Smooth muscle cell of trachea (primary cell): ENCODE results near the gene GSTM2. TPM values are rescaled to one million over a fixed set of nuclear protein-coding genes. Genes with fewer than 3 reads are reported as not detected.

ENCODE experiments used
- total RNA-seq: library from RNA; depleted of rRNA; stranded (reverse); fragments of >200 nt; gene quantifications from 2 replicates; pipeline ENCODE4 v1.2.1, GENCODE V29; 2014

The GSTM2 gene
- 26.3 and 50.8 TPM in 2 replicates for total RNA-seq

DNA sequence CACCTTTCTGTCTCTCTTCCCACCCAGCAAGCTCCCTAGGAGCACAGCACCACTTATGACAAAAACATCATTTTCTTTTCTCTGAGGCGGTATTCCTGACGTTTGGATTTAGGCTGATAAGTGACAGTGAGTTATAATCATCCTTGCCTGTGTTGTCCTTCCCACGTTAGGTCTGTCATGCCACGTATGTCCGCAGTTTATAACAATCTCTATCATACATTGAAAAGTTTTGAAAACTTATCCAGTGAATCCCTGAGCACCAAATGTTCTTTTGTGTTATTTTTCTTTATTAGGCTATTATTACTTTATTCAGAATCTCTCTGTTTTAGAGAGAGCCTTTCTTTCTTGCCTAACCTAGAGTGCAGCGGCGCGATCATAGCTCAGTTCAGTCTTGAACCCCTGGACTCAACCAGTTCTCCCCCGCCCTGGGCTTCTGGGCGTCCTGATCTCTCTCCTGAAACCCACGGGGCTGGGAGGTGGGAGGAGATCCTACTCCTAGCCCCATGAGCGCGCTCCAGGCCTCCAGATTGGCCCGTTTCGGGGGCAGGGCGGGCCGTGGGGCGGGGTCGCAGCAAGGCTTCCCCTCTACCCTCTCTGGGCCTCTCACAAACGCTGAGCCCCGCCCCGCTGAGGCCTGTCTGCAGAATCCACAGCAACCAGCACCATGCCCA lies at the start of gene GSTM2:
Gene GSTM2, plus strand, starts transcription at position 606 of the 671 bp plus-strand sequence. Its CDS starts 59 bp downstream, at position 665.

DNA sequence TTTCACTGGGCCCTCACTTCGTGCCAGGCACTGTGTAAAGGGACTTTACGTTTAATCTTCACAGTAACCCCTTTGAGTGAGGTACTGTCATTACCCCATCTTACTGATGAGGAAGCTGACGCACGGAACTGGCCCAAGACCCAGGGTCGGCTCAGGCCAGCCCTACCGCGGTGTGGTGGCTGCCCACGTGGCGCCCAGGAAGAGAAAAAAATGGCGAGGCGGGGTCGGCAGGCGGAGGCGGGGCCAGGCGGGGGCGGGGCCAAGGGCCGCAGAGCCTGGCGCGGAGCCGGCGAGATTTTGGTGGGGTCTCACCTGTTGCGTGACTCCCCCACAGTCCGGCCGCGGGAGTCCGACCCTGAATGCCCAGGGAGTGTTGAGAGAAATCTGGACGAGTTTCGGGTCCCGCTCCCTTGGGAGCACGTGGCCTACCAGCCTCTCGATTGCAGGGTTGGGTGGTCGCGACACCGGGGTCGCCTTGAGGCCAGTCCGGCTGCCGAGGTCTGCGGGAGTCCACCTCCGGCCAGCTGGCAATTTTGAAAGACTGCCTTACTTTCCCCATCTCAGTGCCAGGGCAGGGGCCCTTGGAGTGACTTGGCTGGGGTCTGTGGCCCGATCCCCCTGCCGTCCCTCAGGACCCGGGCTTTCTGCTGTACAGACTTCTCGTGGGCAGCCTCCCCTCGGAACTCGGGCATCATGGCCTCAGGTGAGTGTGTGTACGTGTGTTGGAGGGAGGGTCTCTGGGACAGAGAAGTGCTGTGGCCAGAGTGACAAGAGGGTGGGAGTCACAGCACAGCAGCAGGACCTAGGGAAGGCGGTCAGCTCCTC lies 48.1 kb upstream of the GSTM2 start, which contains the start of the genes AMPD2 and GNAT2:
Gene AMPD2, plus strand, starts transcription at position 262 of the 825 bp plus-strand sequence. CDS start 1,339 bp downstream, outside the sequence.
Gene GNAT2, minus strand, starts transcription at position 41 of the 825 bp plus-strand sequence. CDS start 6,746 bp downstream, outside the sequence.

DNA sequence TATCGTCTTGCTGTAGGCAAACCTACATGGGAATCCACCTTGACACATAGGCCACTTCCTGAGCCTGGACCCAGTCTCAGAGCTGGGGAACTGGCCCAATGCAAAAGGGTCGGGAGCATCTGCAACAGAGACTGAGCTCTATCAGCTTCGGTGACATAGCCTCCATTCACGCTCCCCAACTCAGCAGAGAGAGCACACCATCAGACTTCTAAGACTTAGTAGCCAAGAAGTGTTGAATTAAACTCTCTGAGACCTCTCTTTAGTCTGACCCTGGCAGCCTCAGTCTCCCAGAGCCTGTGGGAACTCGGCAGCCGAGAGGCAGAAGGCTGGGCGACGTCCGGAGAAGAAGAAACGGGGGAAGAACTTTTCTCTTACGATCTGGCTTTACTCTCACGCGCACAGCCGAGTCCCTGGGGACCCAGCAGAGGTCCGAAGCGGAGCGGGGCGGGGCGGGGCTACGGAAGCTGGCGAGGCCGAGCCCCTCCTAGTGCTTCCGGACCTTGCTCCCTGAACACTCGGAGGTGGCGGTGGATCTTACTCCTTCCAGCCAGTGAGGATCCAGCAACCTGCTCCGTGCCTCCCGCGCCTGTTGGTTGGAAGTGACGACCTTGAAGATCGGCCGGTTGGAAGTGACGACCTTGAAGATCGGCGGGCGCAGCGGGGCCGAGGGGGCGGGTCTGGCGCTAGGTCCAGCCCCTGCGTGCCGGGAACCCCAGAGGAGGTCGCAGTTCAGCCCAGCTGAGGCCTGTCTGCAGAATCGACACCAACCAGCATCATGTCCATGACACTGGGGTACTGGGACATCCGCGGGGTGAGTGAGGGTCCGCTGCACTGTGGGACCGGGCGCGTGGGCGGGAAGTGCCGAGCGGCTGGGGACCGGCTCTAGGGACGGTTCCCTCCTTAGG lies 12.0 kb upstream of the GSTM2 start, which contains the start of gene GSTM4:
Gene GSTM4, plus strand, starts transcription at position 485 of the 905 bp plus-strand sequence. Its CDS starts 291 bp downstream, at position 776.

DNA sequence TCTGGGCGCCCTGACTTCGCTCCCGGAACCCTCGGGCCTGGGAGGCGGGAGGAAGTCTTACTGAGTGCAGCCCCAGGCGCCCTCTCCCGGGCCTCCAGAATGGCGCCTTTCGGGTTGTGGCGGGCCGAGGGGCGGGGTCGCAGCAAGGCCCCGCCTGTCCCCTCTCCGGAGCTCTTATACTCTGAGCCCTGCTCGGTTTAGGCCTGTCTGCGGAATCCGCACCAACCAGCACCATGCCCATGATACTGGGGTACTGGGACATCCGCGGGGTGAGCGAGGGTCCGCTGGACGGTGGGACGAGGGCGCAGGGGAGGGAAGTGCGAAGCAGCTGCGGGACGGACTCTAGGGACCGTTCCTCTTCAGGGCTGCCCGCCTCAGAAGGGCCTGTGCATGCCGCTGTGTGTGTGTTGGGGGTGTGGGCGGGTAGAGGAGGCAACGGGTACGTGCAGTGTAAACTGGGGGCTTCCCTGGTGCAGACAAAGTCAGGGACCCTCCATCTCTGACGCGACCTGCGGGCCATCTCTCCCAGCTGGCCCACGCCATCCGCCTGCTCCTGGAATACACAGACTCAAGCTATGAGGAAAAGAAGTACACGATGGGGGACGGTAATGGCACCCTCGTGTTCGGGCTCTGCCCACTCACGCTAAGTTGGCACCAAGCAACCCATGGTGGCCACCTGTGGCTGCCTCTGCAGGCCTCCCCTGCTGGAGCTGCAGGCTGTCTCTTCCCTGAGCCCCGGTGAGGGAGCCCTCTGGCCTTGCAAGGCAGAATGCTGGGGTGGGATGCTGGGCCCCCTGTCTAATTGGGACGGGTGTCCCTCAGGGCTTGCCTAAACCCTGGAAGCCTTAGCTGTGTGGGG lies 20.0 kb downstream of the GSTM2 start, which contains the start of gene GSTM1:
Gene GSTM1, plus strand, starts transcription at position 177 of the 859 bp plus-strand sequence. Its CDS starts 57 bp downstream, at position 234.

DNA sequence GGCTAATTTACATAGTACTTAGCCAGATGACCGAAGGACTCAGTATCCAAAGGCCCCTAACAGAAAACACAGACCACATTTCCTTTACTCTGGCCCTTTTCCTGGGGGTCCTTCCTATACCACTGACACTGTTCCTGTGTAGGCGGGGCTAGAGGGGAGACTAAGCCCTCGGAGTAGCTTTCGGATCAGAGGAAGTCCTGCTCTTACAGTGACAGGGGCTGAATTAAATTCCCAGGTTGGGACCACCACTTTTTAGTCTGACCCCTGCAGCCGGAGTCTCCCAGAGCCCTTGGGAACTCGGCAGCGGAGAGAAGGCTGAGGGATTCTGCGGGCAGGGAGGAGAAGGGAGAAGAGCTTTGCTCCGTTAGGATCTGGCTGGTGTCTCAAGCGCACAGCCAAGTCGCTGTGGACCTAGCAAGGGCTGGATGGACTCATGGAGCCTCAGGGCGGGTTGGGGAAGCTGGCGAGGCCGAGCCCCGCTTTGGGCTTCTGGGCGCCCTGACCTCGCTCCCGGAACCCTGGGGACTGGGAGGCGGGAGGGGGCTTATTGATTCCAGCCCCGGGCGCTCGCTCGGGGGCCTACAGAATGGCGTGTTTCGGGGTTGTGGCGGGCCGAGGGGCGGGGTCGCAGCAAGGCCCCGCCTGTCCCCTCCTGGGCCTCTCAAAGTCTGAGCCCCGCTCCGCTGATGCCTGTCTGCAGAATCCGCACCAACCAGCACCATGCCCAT lies 43.9 kb downstream of the GSTM2 start, which contains the start of gene GSTM5:
Gene GSTM5, plus strand, starts transcription at position 659 of the 728 bp plus-strand sequence. Its CDS starts 62 bp downstream, at position 721.

Other genes starting within 250 kb of the GSTM2 start
- 30.4 and 60.2 TPM in 2 replicates for gene PSMA5, start 241.6 kb upstream of the GSTM2 start, total RNA-seq
- gene SYPL2, start 201.5 kb upstream of the GSTM2 start, total RNA-seq: 0.29 and 1.2 TPM in 2 replicates
- gene ATXN7L2, start 184.2 kb upstream of the GSTM2 start, total RNA-seq: 1.7 and 3.3 TPM in 2 replicates
- gene CYB561D1, start 174.0 kb upstream of the GSTM2 start, total RNA-seq: 6.4 and 6.8 TPM in 2 replicates
- 1.0 and 3.6 TPM in 2 replicates for gene AMIGO1, start 158.3 kb upstream of the GSTM2 start, total RNA-seq
- gene GPR61, start 128.2 kb upstream of the GSTM2 start, total RNA-seq: under 0.01 TPM in 1 of 2 replicates, not detected in the other
- gene GNAI3, start 119.4 kb upstream of the GSTM2 start, total RNA-seq: 13.6 and 21.8 TPM in 2 replicates
- gene GNAT2, start 48.4 kb upstream of the GSTM2 start, total RNA-seq: 0.17 and 0.29 TPM in 2 replicates
- gene AMPD2, start 48.2 kb upstream of the GSTM2 start, total RNA-seq: 66.3 and 91.5 TPM in 2 replicates
- 23.5 and 28.2 TPM in 2 replicates for gene GSTM4, start 12.0 kb upstream of the GSTM2 start, total RNA-seq
- 0.15 and 25.1 TPM in 2 replicates for gene GSTM1, start 19.8 kb downstream of the GSTM2 start, total RNA-seq
- 6.4 and 34.2 TPM in 2 replicates for gene GSTM5, start 44.2 kb downstream of the GSTM2 start, total RNA-seq
- gene GSTM3, start 73.0 kb downstream of the GSTM2 start, total RNA-seq: 59.6 and 142 TPM in 2 replicates
- gene EPS8L3, start 95.9 kb downstream of the GSTM2 start, total RNA-seq: not detected in 2 replicates
- 64.7 and 88.5 TPM in 2 replicates for gene CSF1, start 242.8 kb downstream of the GSTM2 start, total RNA-seq